Measurements from ENCODE around the gene ACTL6B.

The ACTL6B gene

GRCh38 chr7:100602889-100603725, 53.1 kb downstream of the ACTL6B start:
- DNase-seq (ENCODE audit: low read depth in 2 of 2, low spot score in 1 of 2): no peak

GRCh38 chr7:100600730-100601038, 55.6 kb downstream of the ACTL6B start:
- no peak for DNase-seq (ENCODE audit: low read depth in 2 of 2, low spot score in 1 of 2)

GRCh38 chr7:100599911-100600729, 56.1 kb downstream of the ACTL6B start:
- no peak for DNase-seq (ENCODE audit: low read depth in 2 of 2, low spot score in 1 of 2)

- no peak for DNase-seq (ENCODE audit: low read depth in 2 of 2, low spot score in 1 of 2)
Observed at GRCh38 chr7:100598425-100598824, 57.8 kb downstream of the ACTL6B start.

- DNase-seq (ENCODE audit: low read depth in 2 of 2, low spot score in 1 of 2): no peak
Observed at GRCh38 chr7:100595188-100595587, 61.1 kb downstream of the ACTL6B start.
